GM18505 (cell line): ENCODE data around the gene PEX26.

Experiments used
- ATAC-seq: cut with Tn5 transposase; IDR thresholded peaks from one replicate; pipeline ENCODE4 v1.9.1; 2021; ENCODE audit not compliant: unreplicated experiment
- POLR2A ChIP-seq: IDR thresholded peaks from 4 replicates; pipeline ENCODE4 v1.6.1; 2011; ENCODE audit warnings: borderline replicate concordance; ENCODE audit not compliant: insufficient read depth, insufficient read length; ENCODE audit errors: extremely low read depth

Gene PEX26

DNA sequence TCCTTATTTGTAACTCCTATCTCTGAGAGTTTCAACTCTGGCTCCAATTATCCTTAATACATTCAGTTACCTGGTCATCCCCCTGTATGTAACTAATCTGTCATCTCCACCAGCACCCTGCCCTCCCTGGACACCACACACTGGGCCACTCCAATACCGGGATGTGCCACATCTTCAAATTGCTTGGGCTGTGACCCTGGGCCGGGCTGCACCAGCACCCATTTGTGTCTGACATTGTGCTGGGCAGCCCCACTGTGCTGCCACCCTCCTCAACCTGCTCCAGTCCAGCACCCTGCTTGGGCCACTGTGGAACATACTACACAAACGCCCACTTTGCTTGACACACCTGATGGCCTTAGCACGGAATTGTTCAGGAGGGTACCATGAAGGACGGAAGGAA is 70.0 kb downstream of the PEX26 start:
- no peak for ATAC-seq
- no peak for TF ChIP-seq POLR2A

GRCh38 chr22:18148293-18148965 is 70.6 kb downstream of the PEX26 start:
- no peak for ATAC-seq
- no peak for TF ChIP-seq POLR2A

GRCh38 chr22:18152519-18152918 is 74.7 kb downstream of the PEX26 start:
- no peak for TF ChIP-seq POLR2A
- ATAC-seq, result no peak

DNA sequence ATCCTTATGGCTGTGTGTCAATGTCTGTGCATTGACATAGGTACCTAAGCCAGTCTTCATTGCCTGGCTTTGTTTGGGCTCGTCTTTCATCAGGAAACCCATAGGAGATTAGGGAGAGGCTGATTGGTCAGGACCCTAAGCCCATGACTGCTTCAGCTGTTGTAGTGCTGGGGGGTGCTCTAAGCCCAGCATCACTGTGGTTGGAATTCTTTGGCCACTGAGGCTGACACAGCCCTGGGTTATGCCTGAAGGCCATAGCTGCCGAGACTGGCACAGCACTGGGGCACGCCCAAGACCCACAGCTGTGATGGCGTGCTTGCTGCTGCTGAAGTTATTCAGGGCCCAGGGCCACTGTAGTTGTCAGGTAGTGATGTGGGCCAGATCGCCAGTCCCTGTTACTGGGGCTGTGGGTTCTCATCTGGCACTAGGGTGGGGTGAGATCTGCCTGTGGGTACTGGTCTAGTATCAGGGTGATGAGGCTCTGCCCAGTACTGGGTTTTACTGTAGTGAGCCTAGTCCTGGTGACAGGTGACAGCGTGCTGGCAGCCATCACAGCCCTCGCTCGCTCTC is 77.1 kb downstream of the PEX26 start:
- TF ChIP-seq POLR2A, result no peak
- ATAC-seq, result no peak
